Fibroblast of lung (primary cell): ENCODE data around the gene JAKMIP1.

Experiments used
- EZH2 ChIP-seq: IDR thresholded peaks from 2 replicates; pipeline ENCODE4 v1.5.1; 2012; ENCODE audit warnings: low read length, control low read depth, mild to moderate bottlenecking; ENCODE audit errors: missing control alignments
- TF ChIP-seq, protein P1 (sequence below), 2 donors: IDR thresholded peaks in 1 of 2; conservative IDR thresholded peaks in 1 of 2; 1 replicate in 1 of 2; 2 replicates in 1 of 2; pipeline ENCODE4 v1.5.1; 2011 to 2012; ENCODE audit warnings: low read length in 2 of 2, control low read depth in 1 of 2, inconsistent platforms in 1 of 2, low read depth in 1 of 2, mild to moderate bottlenecking in 1 of 2

DNA sequence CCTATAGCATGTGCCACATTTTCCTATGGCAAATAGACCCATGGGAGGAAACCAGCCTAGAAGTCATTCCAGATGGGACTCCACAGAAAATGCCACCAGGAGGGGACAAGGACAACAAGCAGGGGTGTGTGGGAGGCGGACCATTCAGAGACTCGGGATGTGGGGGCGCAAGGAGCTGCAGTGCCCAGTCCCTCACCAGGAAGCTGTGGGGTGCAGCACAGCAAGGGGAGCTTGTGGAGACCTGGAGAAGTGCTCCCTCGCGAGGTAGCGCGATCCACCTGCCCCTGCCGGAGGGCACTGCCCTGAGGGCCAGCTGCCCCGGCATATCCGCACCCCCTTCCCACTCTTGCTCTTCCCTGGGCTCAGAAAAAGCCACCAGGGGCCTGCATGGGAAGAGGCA lies 136.7 kb downstream of the JAKMIP1 start:
- TF ChIP-seq, protein P1, sequence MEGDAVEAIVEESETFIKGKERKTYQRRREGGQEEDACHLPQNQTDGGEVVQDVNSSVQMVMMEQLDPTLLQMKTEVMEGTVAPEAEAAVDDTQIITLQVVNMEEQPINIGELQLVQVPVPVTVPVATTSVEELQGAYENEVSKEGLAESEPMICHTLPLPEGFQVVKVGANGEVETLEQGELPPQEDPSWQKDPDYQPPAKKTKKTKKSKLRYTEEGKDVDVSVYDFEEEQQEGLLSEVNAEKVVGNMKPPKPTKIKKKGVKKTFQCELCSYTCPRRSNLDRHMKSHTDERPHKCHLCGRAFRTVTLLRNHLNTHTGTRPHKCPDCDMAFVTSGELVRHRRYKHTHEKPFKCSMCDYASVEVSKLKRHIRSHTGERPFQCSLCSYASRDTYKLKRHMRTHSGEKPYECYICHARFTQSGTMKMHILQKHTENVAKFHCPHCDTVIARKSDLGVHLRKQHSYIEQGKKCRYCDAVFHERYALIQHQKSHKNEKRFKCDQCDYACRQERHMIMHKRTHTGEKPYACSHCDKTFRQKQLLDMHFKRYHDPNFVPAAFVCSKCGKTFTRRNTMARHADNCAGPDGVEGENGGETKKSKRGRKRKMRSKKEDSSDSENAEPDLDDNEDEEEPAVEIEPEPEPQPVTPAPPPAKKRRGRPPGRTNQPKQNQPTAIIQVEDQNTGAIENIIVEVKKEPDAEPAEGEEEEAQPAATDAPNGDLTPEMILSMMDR (conservative IDR thresholded peaks at IDR 0.05 in 1 of 2, IDR thresholded peaks at IDR 0.05 in 1 of 2; ENCODE audit: low read depth in 1 of 2, low read length in 2 of 2), result no peak
- TF ChIP-seq EZH2, result no peak
